Erythroblast (primary cell): ENCODE results near the gene RNF34.

ENCODE experiments used
- GATA1 ChIP-seq: IDR thresholded peaks from 2 replicates; pipeline ENCODE4 v1.6.1; 2011; ENCODE audit warnings: low read depth, mild to moderate bottlenecking, control low read depth, low read length, moderate library complexity
- POLR2A ChIP-seq: IDR thresholded peaks from 2 replicates; pipeline ENCODE4 v1.6.1; 2011; ENCODE audit warnings: mild to moderate bottlenecking, low read length

GRCh38 chr12:121456551-121456950, 56.6 kb downstream of the RNF34 start:
- TF ChIP-seq POLR2A (no peak), GATA1 (no peak)
